GM19023 (cell line): ENCODE measurements around the gene PRAMEF17.
"Not testable (repeated sequence)": the region's sequence is repeated elsewhere in the genome, so short reads cannot be mapped to it uniquely, and the experiment has no call there.

Source experiments
- ATAC-seq: cut with Tn5 transposase; IDR thresholded peaks from one replicate; pipeline ENCODE4 v1.9.1; 2021; ENCODE audit warnings: mild to moderate bottlenecking, moderate library complexity; ENCODE audit not compliant: unreplicated experiment

PRAMEF17 gene

GRCh38 chr1:13439104-13439783, 49.8 kb downstream of the PRAMEF17 start:
- ATAC-seq: not testable (repeated sequence)
